CD14-positive monocyte (primary cell): ENCODE results near the gene DGKB. TPM values are rescaled to one million over a fixed set of nuclear protein-coding genes. Genes with fewer than 3 reads are reported as not detected.

Experiments used
- DNase-seq, 3 donors: peaks; one replicate each; pipeline ENCODE4 v3.0.0-alpha.2; 2011 to 2022
- H2AFZ ChIP-seq: 2 replicates; pipeline ENCODE4 v1.6.0; 2012; ENCODE audit warnings: mild to moderate bottlenecking, low read depth, low read length, inconsistent platforms; ENCODE audit not compliant: insufficient read depth, poor library complexity, severe bottlenecking
- H3K27ac ChIP-seq, 2 donors: 1 replicate in 1 of 2; 2 replicates in 1 of 2; pipeline ENCODE4 v1.5.1; 2012 to 2013; ENCODE audit warnings: low read length in 2 of 2, control low read depth in 1 of 2, inconsistent platforms in 1 of 2, low read depth in 1 of 2, mild to moderate bottlenecking in 1 of 2
- H3K27me3 ChIP-seq, 2 donors: one replicate each; pipeline versions ENCODE4 v1.6.0 to v1.6.1; 2011 to 2013; ENCODE audit warnings: low read length in 2 of 2; ENCODE audit not compliant: control insufficient read depth in 2 of 2, insufficient read depth in 2 of 2
- H3K36me3 ChIP-seq, 2 donors: replicated peaks in 1 of 2; 1 replicate in 1 of 2; 2 replicates in 1 of 2; pipeline versions ENCODE4 v1.5.1 to v1.6.1; 2012 to 2013; ENCODE audit warnings: low read length in 2 of 2, control low read depth in 1 of 2, inconsistent platforms in 1 of 2, mild to moderate bottlenecking in 1 of 2; ENCODE audit not compliant: insufficient read depth in 2 of 2, control insufficient read depth in 1 of 2
- H3K4me1 ChIP-seq, 2 donors: 1 replicate in 1 of 2; 2 replicates in 1 of 2; pipeline versions ENCODE4 v1.5.1 to v1.6.1; 2012 to 2013; ENCODE audit warnings: low read length in 2 of 2, control low read depth in 1 of 2, inconsistent platforms in 1 of 2, mild to moderate bottlenecking in 1 of 2, moderate library complexity in 1 of 2; ENCODE audit not compliant: insufficient read depth in 2 of 2, control insufficient read depth in 1 of 2
- H3K4me2 ChIP-seq: replicated peaks from 2 replicates; pipeline ENCODE3; 2012; ENCODE audit warnings: low read length, moderate library complexity, mild to moderate bottlenecking; ENCODE audit not compliant: poor library complexity, severe bottlenecking; ENCODE audit errors: extremely low read depth
- H3K4me3 ChIP-seq, 3 experiments: fragments of 200-600 bp in 1 of 3; sonication (generic) in 1 of 3; replicated peaks in 1 of 3; 1 replicate in 2 of 3; 2 replicates in 1 of 3; pipeline ENCODE4 v1.5.1; 2011 to 2013; ENCODE audit warnings: low read length in 3 of 3, mild to moderate bottlenecking in 3 of 3, control low read depth in 2 of 3, low read depth in 2 of 3, inconsistent platforms in 1 of 3, moderate library complexity in 1 of 3
- H3K79me2 ChIP-seq: 2 replicates; pipeline ENCODE4 v1.6.0; 2012; ENCODE audit warnings: mild to moderate bottlenecking, control low read depth, inconsistent platforms, low read length, moderate library complexity; ENCODE audit not compliant: insufficient read depth
- H3K9ac ChIP-seq: 2 replicates; pipeline ENCODE4 v1.6.0; 2017; ENCODE audit warnings: low read length, mild to moderate bottlenecking; ENCODE audit not compliant: insufficient read depth, poor library complexity, severe bottlenecking
- H3K9me3 ChIP-seq, 2 donors: replicated peaks in 1 of 2; 1 replicate in 1 of 2; 2 replicates in 1 of 2; pipeline versions ENCODE4 v1.5.1 to v1.6.1; 2012 to 2013; ENCODE audit warnings: low read length in 2 of 2, control low read depth in 1 of 2; ENCODE audit not compliant: control insufficient read depth in 1 of 2, insufficient read depth in 1 of 2
- H4K20me1 ChIP-seq: 2 replicates; pipeline ENCODE4 v1.6.0; 2012; ENCODE audit warnings: mild to moderate bottlenecking, low read length, control low read depth, moderate library complexity; ENCODE audit not compliant: insufficient read depth
- H3K27ac Mint-ChIP-seq, 7 donors: one replicate each; pipeline ENCODE4 v1.8.0; 2020; ENCODE audit warnings: mild to moderate bottlenecking in 7 of 7, mixed read lengths in 7 of 7, moderate library complexity in 6 of 7, inconsistent platforms in 2 of 7
- H3K27me3 Mint-ChIP-seq, 3 donors: one replicate each; pipeline ENCODE4 v1.8.0; 2021 to 2022; ENCODE audit warnings: low read depth in 3 of 3, mild to moderate bottlenecking in 3 of 3, mixed read lengths in 3 of 3, moderate library complexity in 3 of 3, inconsistent platforms in 1 of 3
- H3K36me3 Mint-ChIP-seq, 2 donors: one replicate each; pipeline ENCODE4 v1.8.0; 2020; ENCODE audit warnings: mixed read lengths in 2 of 2, inconsistent platforms in 1 of 2, mild to moderate bottlenecking in 1 of 2
- H3K4me1 Mint-ChIP-seq: one replicate; pipeline ENCODE4 v1.8.0; 2020; ENCODE audit warnings: mild to moderate bottlenecking, mixed read lengths
- H3K4me3 Mint-ChIP-seq, 2 donors: one replicate each; pipeline ENCODE4 v1.8.0; 2020; ENCODE audit warnings: mild to moderate bottlenecking in 2 of 2, mixed read lengths in 2 of 2, moderate library complexity in 1 of 2
- H3K9me3 Mint-ChIP-seq, 7 donors: one replicate each; pipeline ENCODE4 v1.8.0; 2020 to 2022; ENCODE audit warnings: mixed read lengths in 7 of 7, mild to moderate bottlenecking in 6 of 7, moderate library complexity in 6 of 7, inconsistent platforms in 2 of 7
- CTCF ChIP-seq: fragments of 200-600 bp; IDR thresholded peaks from one replicate; pipeline ENCODE4 v1.8.0; 2022; ENCODE audit warnings: antibody characterized with exemption, mild to moderate bottlenecking
- WGBS: methylation state at CpG from one replicate; pipeline ENCODE4 v1.1.5; 2013; ENCODE audit warnings: missing lambda C conversion rate; ENCODE audit not compliant: insufficient coverage; 5-methylcytosine and 5-hydroxymethylcytosine counted together
- intact Hi-C, 2 donors: fragments of 100-400 bp; cut with micrococcal nuclease; formaldehyde crosslinking; loops; one replicate each; pipeline versions ENCODE4 v1.15.0 to v1.15.1; 2023
- polyA plus RNA-seq, 3 donors: library from polyadenylated mRNA; depleted of rRNA in 1 of 3; unstranded in 2 of 3; stranded (reverse) in 1 of 3; fragments of 300-500 nt in 2 of 3; fragments of >200 nt in 1 of 3; fragmentation: Illumina TruSeq in 2 of 3; gene quantifications; 1 replicate in 2 of 3; 2 replicates in 1 of 3; pipeline ENCODE4 v1.2.3, GENCODE V29; 2012 to 2021

DGKB gene
- polyA plus RNA-seq, 3 donors = not detected

GRCh38 chr7:14936554-14936953, 34.0 kb upstream of the DGKB start:
- Mint-ChIP-seq H3K36me3 (no peaks in the 10 kb centered on the region), H3K27ac (no peak overlapping the region), H3K9me3 (peaks cover 0 to 5% (median 0%) of the 10 kb centered on the region in 7 donors), H3K4me3 (no peak overlapping the region), H3K4me1 (no peaks in the 10 kb centered on the region), H3K27me3 (no peaks in the 10 kb centered on the region)
- no peak for TF ChIP-seq CTCF
- no peak overlapping the region for H3K4me3 ChIP-seq
- H3K36me3 ChIP-seq = no peaks in the 10 kb centered on the region
- no peaks in the 10 kb centered on the region for H3K79me2 ChIP-seq
- peaks cover 0 to 4% of the 10 kb centered on the region in 2 donors for H3K9me3 ChIP-seq
- no peaks in the 10 kb centered on the region for H3K4me1 ChIP-seq
- H3K9ac ChIP-seq = no peak overlapping the region
- no peaks in the 10 kb centered on the region for H4K20me1 ChIP-seq
- H3K27ac ChIP-seq = no peak overlapping the region
- H3K4me2 ChIP-seq = no peak overlapping the region
- H3K27me3 ChIP-seq = no peaks in the 10 kb centered on the region
- intact Hi-C loops = no loop called here
- DNase-seq = no peak
- WGBS = no CpG with 5 or more reads among the region's 5 CpGs
- no peak overlapping the region for H2AFZ ChIP-seq

- no peak overlapping the region for H3K4me3 ChIP-seq
- no peaks in the 10 kb centered on the region for H3K4me1 Mint-ChIP-seq
- no peaks in the 10 kb centered on the region for H4K20me1 ChIP-seq
- no peaks in the 10 kb centered on the region for H3K36me3 Mint-ChIP-seq
- peaks cover 0 to 7% (median 3%) of the 10 kb centered on the region in 7 donors for H3K9me3 Mint-ChIP-seq
- H3K27me3 ChIP-seq = no peaks in the 10 kb centered on the region
- no peaks in the 10 kb centered on the region for H3K27me3 Mint-ChIP-seq
- 43% methylated on average over 1 of the region's 3 CpGs for WGBS
- no peak overlapping the region for H3K4me2 ChIP-seq
- H3K9ac ChIP-seq = no peak overlapping the region
- H3K27ac ChIP-seq = no peak overlapping the region
- peaks cover 0 to 9% of the 10 kb centered on the region in 2 donors for H3K9me3 ChIP-seq
- H3K27ac Mint-ChIP-seq = no peak overlapping the region
- no peaks in the 10 kb centered on the region for H3K4me1 ChIP-seq
- intact Hi-C loops = no loop called here
- TF ChIP-seq CTCF = no peak
- H3K4me3 Mint-ChIP-seq = no peak overlapping the region
- H2AFZ ChIP-seq = no peak overlapping the region
- H3K36me3 ChIP-seq = no peaks in the 10 kb centered on the region
- no peaks in the 10 kb centered on the region for H3K79me2 ChIP-seq
- no peak for DNase-seq
Measured at GRCh38 chr7:14934839-14935238, 32.3 kb upstream of the DGKB start.
